Measurements from ENCODE around the gene NPLOC4.

NPLOC4 gene

DNA sequence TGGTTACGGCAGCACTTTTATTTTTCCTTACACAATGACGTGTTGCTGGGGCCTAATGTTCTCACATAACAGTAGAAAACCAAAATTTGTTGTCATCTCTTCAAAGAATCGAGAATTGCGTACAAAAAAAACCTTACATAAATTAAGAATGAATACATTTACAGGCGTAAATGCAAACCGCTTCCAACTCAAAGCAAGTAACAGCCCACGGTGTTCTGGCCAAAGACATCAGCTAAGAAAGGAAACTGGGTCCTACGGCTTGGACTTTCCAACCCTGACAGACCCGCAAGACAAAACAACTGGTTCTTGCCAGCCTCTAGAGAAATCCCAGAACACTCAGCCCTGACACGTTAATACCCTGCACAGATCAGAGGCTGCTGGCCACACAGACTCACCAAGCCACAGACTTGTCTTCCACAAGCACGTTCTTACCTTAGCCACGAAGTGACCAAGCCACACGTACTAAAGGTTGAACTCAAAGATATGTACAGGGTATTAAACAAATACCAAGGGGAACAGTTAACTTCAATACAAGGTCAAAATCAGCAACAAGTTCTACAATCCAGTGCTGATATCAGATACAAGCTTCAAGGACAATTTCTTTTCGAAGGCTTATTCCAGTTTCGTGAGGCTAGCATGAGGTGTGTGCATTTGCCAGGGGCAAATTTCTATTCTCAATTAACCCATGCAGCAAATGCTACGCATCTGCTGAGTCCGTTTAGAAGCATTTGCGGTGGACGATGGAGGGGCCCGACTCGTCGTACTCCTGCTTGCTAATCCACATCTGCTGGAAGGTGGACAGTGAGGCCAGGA is 126.7 kb downstream of the NPLOC4 start:
- peaks cover 44% of the 10 kb centered on the region for H4K20me1 ChIP-seq (ENCODE audit: insufficient read depth, low read length)
- peak overlapping the region; percentile 80 to 92 for H3K4me3 ChIP-seq (ENCODE audit: low read depth in 1 of 2, low read length in 2 of 2)
- no peak for ATAC-seq (ENCODE audit: insufficient read depth, low read depth)
- no peaks in the 10 kb centered on the region for H3K27me3 ChIP-seq (ENCODE audit: insufficient read depth, low read length, poor library complexity)
- TF ChIP-seq, protein P1, sequence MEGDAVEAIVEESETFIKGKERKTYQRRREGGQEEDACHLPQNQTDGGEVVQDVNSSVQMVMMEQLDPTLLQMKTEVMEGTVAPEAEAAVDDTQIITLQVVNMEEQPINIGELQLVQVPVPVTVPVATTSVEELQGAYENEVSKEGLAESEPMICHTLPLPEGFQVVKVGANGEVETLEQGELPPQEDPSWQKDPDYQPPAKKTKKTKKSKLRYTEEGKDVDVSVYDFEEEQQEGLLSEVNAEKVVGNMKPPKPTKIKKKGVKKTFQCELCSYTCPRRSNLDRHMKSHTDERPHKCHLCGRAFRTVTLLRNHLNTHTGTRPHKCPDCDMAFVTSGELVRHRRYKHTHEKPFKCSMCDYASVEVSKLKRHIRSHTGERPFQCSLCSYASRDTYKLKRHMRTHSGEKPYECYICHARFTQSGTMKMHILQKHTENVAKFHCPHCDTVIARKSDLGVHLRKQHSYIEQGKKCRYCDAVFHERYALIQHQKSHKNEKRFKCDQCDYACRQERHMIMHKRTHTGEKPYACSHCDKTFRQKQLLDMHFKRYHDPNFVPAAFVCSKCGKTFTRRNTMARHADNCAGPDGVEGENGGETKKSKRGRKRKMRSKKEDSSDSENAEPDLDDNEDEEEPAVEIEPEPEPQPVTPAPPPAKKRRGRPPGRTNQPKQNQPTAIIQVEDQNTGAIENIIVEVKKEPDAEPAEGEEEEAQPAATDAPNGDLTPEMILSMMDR (IDR thresholded peaks at IDR 0.05; ENCODE audit: borderline replicate concordance, extremely low read depth, low read length, poor library complexity, severe bottlenecking), result no peak
- TF ChIP-seq EZH2 (IDR thresholded peaks at IDR 0.05; ENCODE audit: borderline replicate concordance, low read depth, low read length, severe bottlenecking), result no peak
- H3K4me1 ChIP-seq (ENCODE audit: insufficient read depth, low read length), result peaks cover 25% of the 10 kb centered on the region
- no peaks in the 10 kb centered on the region for H3K9me3 ChIP-seq (ENCODE audit: insufficient read depth, low read length, severe bottlenecking)
- H2AFZ ChIP-seq (ENCODE audit: low read depth, low read length), result no peak overlapping the region
- H3K36me3 ChIP-seq (ENCODE audit: insufficient read depth, low read length), result peaks cover 40% of the 10 kb centered on the region
- peak overlapping the region; percentile 87 for H3K4me2 ChIP-seq (ENCODE audit: insufficient read depth, low read length)
- no peak for DNase-seq
- peak overlapping the region; percentile 81 for H3K27ac ChIP-seq (ENCODE audit: low read length)
- peaks cover 64% of the 10 kb centered on the region for H3K79me2 ChIP-seq (ENCODE audit: insufficient read depth, low read length)
- peak overlapping the region; percentile 99 for H3K9ac ChIP-seq (ENCODE audit: low read depth, low read length)

DNA sequence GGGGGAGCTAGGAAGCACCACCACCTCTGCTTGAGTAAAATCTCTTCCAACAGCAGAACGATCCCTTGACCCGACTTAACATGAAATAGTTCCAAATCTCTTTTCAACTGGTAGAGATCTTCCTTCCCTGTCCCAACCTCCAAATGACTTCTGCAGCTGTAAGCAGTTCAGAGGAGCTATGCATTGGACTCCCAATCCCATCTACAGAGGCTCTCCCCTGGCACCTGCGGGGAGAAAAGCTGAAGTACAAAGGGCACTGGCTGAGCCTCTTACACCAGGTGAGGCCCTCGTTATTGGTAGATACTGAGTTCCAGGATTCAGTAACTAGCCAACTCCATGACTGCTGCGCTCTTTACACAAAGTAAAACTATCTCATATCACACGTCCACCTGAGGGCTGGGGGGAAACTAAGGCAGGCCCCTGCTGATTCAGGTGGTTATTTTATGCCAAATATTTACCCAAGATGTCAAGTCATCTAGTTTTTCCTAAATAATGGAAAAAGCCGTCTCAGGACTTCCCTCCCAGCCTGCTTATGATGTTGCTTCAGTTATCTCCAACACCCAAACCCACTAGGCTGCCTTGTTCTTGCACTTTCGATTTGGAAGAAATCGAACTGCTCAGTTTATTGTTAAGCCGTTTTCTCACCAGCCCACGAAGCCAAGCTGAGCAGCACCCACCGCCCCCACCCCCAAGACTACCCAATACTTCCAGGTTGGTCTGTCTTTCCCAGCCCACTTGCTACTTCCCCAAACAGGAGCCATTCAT is 127.5 kb downstream of the NPLOC4 start:
- Histone ChIP-seq H3K4me1 (ENCODE audit: insufficient read depth, low read length) (peaks cover 24% of the 10 kb centered on the region), H3K27ac (ENCODE audit: low read length) (peak overlapping the region; percentile 81), H3K4me2 (ENCODE audit: insufficient read depth, low read length) (peak overlapping the region; percentile 87), H3K27me3 (ENCODE audit: insufficient read depth, low read length, poor library complexity) (no peaks in the 10 kb centered on the region), H3K36me3 (ENCODE audit: insufficient read depth, low read length) (peaks cover 40% of the 10 kb centered on the region), H2AFZ (ENCODE audit: low read depth, low read length) (no peak overlapping the region), H3K9me3 (ENCODE audit: insufficient read depth, low read length, severe bottlenecking) (no peaks in the 10 kb centered on the region), H4K20me1 (ENCODE audit: insufficient read depth, low read length) (peaks cover 44% of the 10 kb centered on the region), H3K4me3 (ENCODE audit: low read depth in 1 of 2, low read length in 2 of 2) (peak overlapping the region; percentile 80 to 92; a peak in 3 of 4 replicates), H3K79me2 (ENCODE audit: insufficient read depth, low read length) (peaks cover 57% of the 10 kb centered on the region), H3K9ac (ENCODE audit: low read depth, low read length) (peak overlapping the region; percentile 99)
- DNase-seq (peak; percentile 37), ATAC-seq (ENCODE audit: insufficient read depth, low read depth) (no peak)
- TF ChIP-seq, protein P1 (IDR thresholded peaks at IDR 0.05; ENCODE audit: borderline replicate concordance, extremely low read depth, low read length, poor library complexity, severe bottlenecking), result no peak
- TF ChIP-seq EZH2 (IDR thresholded peaks at IDR 0.05; ENCODE audit: borderline replicate concordance, low read depth, low read length, severe bottlenecking), result no peak

DNA sequence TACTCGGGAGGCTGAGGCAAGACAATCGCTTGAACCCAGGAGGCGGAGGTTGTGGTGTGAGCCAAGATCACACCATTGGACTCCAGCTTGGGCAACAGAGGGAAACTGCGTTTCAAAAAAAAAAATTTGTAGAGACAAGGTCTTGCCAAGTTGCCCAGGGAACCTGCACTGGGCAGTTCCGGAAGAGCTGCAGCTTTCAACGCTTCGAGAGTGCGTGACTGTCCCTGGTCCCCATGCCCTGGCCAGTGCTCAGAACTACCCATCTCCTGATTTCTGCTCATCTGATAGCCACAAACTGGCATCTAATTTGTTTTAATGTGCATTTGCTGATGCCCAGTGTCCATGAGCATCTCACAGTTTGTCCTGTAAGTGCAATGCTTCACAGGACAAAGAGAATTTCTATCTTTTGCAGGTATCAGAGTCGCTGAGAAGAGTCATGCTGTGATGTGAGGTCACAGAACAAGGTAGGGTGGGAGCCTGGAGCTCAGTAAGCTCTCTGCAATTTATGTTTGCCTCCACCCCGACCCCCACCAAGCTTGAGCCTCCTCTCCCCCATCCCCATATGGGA is 128.2 kb downstream of the NPLOC4 start:
- TF ChIP-seq EZH2 (IDR thresholded peaks at IDR 0.05; ENCODE audit: borderline replicate concordance, low read depth, low read length, severe bottlenecking), result no peak
- TF ChIP-seq, protein P1 (IDR thresholded peaks at IDR 0.05; ENCODE audit: borderline replicate concordance, extremely low read depth, low read length, poor library complexity, severe bottlenecking), result no peak
- peaks cover 24% of the 10 kb centered on the region for H3K4me1 ChIP-seq (ENCODE audit: insufficient read depth, low read length)
- H3K9me3 ChIP-seq (ENCODE audit: insufficient read depth, low read length, severe bottlenecking), result no peaks in the 10 kb centered on the region
- DNase-seq (peak; percentile 43), ATAC-seq (ENCODE audit: insufficient read depth, low read depth) (no peak)
- peak overlapping the region; percentile 99 for H3K9ac ChIP-seq (ENCODE audit: low read depth, low read length)
- H3K4me3 ChIP-seq (ENCODE audit: low read depth in 1 of 2, low read length in 2 of 2), result peak overlapping the region; percentile 80 to 92; a peak in 3 of 4 replicates
- no peaks in the 10 kb centered on the region for H3K27me3 ChIP-seq (ENCODE audit: insufficient read depth, low read length, poor library complexity)
- H3K36me3 ChIP-seq (ENCODE audit: insufficient read depth, low read length), result peaks cover 40% of the 10 kb centered on the region
- peak overlapping the region; percentile 81 for H3K27ac ChIP-seq (ENCODE audit: low read length)
- peak overlapping the region; percentile 87 for H3K4me2 ChIP-seq (ENCODE audit: insufficient read depth, low read length)
- peaks cover 44% of the 10 kb centered on the region for H4K20me1 ChIP-seq (ENCODE audit: insufficient read depth, low read length)
- H2AFZ ChIP-seq (ENCODE audit: low read depth, low read length), result no peak overlapping the region
- H3K79me2 ChIP-seq (ENCODE audit: insufficient read depth, low read length), result peaks cover 51% of the 10 kb centered on the region

Measured in DND-41 (cell line).